Daoy (cell line): ENCODE data around the gene SH2D6. TPM values are rescaled to one million over a fixed set of nuclear protein-coding genes. Genes with fewer than 3 reads are reported as not detected.

Experiments
- DNase-seq: peaks from one replicate; pipeline ENCODE4 v3.0.0-alpha.2; 2015; ENCODE audit warnings: low read depth
- total RNA-seq: library from RNA; depleted of rRNA; stranded (reverse); fragments of >200 nt; shearing (Covaris generic); gene quantifications from 2 replicates; pipeline ENCODE4 v1.2.3, GENCODE V29; 2014

Gene SH2D6
- total RNA-seq, 1 experiment from 2014 or later: 0.34 TPM

DNA sequence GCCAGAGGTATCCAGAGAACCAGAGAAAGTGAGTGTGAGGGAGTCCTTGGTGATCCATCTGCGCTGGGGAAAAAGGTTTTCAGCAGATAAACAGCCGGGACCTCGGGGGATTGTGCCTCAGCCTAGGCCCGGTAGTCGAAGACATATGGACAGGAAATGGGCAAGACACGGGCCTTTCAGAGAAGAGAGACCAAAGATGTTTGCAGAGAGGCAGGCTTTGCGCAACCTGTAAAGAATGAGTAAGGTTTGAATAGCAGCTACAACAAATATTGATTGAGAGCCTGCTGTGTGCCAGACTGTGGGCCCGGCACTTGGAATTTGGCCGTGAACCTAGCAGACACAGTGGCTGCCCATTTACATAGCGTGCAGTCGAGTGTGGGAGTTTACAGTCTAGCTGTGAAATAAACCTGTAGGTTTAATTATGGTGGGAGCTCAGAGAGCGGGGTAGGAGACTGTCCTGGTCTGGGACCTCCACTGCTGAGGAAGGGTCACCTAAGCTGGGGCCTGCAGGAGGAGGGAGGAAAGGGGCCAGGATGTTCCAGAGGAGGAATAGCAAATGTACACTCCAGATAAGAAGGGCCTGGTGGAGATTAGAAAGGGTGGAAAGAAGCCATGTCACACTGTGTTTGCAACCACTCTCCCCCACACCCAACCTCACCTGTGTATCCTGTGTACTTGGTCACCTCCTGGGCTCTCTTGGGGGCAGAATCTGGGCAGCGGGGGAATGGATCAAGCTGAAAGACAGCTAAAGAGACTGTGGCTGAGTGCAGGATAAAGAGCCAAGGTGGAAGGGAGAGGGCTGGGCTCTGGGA, 3.0 kb downstream of the SH2D6 start:
- peak; percentile 50 for DNase-seq

DNA sequence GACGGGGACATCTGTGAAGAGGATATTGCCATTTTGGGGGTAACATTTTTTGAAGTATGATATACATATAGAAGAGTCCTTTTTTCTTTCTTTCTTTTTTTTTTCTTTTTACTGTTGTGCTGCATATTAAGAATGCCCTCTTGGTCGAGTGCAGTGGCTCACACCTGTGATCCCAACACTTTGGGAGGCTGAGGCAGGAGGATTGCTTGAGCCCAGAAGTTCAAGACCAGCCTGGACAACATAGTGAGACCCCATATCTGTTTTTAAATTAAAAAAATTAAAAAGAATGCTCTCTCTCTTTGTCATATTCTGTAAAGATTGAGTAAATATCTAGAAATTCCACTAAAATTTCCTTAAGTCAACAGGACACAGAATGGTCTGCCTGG, 3.6 kb downstream of the SH2D6 start:
- DNase-seq: no peak

GRCh38 chr2:85423525-85423924, 5.0 kb downstream of the SH2D6 start:
- DNase-seq: no peak

DNA sequence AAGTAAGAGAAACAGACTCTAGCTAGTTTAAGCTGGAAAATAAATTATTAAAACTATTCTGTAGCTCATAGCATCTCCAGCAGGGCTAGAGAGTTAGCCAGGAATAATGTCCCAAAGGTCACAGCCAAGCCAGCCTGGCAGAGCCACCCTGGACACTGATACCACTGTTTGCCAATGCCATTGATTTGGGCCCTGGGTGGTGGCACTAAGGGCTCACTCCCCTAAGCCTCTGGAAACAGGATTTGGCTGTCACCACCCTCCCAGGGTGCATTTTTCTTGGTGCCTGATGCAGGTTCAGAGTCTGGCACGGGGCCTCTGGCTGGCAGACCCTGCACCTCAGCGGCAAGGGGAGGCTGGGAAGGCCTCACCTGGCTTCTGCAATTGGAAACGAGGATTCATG, 7.1 kb downstream of the SH2D6 start:
- DNase-seq: no peak

- DNase-seq: no peak
Observed at GRCh38 chr2:85427300-85427835, 8.9 kb downstream of the SH2D6 start.

DNA sequence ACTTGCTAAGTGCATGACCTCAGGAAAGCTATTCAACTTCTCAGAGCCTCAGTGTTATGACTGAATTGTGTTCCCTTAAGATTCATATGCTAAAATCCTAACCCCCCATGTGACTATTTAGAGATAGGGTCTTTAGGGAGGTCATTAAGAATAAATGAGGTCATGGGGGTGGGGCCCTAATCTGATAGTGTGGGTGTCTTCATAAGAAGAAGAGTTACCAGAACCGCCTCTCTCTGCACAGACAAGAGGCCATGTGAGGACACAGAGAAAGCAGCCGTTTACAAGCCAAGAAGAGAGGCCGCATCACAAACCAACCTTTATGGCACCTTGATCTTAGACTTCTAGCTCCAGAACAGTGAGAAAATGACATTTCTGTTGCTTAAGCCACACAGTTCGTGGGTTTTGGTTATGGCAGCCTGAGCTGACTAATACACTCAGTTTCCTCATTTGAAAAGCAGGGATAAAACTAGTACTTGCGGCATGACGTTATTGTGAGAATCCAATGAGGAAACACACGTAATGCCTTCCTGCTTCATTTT, 9.9 kb downstream of the SH2D6 start:
- no peak for DNase-seq

DNA sequence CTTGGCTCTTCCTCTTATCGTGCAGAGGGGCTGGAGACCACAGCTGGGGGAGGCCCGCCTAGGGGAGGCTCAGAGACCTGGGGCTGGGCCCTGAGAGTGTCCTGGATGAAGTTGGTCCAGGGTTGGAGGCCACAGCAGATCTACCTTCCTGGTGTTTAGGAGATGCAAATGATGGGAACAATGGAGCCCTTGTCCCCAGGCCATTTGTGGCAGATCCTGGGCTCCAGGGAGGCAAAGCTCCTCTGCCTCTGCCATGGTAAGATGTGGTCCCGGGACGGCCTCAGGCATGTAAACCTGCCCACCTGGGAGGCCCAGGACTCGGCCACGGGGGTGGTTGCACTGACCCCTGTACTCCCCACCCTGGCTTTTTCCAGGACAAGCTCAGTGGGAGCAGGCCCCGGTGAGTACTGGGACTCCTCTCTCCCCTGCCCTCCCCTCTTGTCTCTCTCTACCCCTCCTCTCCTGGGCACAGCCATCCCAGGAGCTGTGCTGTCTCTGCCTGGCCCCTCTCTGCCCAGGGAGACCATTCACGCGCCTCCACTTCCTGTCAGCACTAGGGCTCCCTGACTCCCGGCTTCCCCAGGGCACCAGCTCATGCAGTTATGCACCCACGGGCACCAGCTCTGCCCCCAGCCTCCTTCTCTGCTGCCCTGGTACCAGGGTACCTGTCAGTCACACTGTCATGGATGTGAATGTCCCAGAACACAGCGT, 10.9 kb downstream of the SH2D6 start:
- DNase-seq: no peak

GRCh38 chr2:85429924-85430289, 11.4 kb downstream of the SH2D6 start:
- DNase-seq: no peak

- no peak for DNase-seq
Observed at GRCh38 chr2:85430752-85431569, 12.4 kb downstream of the SH2D6 start.

- no peak for DNase-seq
Observed at GRCh38 chr2:85431570-85432205, 13.2 kb downstream of the SH2D6 start.

GRCh38 chr2:85433511-85434089, 15.1 kb downstream of the SH2D6 start:
- DNase-seq: peak; percentile 49

GRCh38 chr2:85434696-85435095, 16.2 kb downstream of the SH2D6 start:
- no peak for DNase-seq

- no peak for DNase-seq
Observed at GRCh38 chr2:85435220-85435958, 16.9 kb downstream of the SH2D6 start.

DNA sequence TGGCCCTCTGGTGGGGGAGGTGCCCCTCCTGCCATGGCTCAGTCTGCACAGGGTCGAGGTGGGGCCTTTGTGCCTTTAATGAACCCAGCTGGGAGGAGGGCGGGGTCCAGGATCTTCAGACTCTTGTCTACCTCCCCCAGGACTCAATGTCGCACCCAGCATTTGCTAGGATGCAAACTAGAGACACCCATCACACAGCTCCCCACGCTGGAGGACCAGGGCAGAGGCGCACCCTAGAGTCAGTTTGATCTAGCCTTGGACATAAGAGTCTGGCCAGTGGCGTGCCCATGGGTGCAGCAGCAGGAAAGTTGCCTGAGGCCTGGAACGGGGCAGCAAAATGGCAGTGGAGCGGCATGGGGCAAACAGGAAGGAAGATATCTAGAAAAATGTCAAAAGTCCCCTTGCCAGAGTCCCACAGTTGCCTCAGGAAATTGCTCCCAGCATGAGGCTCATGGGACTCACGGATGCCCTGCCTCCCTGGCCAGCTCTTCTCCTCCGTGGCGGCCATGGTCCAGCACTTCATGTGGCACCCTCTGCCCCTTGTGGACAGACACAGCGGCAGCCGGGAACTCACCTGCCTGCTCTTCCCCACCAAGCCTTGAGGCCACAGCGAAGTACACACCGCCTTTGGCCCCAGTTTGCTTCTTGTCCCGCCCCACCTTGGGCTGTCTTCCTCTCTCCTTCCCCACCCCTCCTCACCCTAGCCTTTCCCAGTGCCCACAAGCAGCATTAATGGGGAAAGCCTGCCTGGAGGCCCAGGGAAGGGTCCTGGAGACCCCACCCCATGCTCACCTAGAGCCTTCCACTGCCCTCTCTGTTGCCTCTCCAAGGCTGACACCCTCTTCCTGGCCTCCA, 17.7 kb downstream of the SH2D6 start:
- DNase-seq: no peak

DNA sequence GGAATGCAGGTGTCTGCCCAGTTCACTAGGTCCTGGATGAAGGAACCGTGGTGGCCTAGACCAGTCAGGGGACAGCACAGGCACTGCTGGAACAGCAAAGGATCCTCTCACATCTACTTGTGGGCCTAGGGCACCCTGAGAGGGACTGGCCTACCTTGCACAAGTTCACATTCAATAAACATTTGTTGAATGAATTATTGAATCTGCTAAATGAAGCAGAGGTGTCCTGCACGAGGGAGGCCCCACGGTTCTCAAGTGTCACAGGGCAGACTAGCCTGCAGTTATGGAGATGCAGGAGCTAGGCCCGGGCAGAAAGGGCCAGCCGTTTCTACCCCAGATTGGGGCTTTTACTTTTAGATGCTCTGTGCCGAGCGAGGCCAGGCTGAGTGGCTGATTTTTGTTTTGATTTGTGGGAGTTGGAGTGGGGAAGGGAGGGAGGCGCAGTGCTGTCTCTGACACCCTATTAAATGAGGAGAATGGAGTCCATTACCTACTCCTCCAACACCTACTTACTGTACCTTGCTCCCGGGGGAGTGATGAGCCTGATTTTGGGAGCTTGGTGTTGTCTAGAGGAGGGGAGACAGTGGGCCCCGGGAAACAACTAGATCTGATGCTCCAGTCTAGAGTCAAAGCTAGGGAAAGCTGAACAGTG, 18.4 kb downstream of the SH2D6 start:
- no peak for DNase-seq

DNA sequence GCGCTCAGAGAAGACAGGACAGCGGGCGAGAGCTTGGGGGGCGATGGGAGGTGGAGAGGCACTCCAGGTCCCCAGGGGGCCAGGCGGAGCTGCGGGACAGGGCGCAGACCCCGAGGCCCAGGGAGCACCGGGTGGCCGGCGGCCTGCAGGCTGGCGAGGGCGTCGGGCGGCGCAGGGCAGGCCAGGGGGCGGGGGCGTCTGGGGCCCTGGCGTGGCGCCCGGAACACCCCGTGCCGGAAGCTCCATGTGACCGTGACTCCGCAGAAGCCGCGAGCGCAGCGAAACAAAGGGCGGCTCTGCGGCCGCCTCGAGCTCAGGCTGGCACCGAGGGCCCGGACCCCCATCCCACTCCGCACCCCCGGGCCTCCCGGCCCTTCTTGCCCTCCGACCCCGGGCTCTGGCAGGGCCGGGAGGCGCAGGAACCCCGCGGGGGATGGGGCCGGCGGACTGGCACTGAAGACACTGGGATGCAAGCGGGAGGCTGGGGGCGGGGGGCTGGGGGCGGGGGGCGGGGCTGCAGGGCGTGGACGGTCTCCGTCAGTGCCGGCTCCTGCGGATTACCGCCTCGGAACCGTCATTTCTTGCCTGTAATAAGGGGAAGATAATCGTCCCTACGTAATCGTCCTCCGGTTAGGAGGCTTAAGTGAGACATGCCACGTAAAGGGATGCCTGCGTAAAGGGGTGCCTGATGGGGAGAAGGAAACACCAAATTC, 19.1 kb downstream of the SH2D6 start:
- peak; percentile 86 for DNase-seq

GRCh38 chr2:85438201-85439024, 19.9 kb downstream of the SH2D6 start:
- DNase-seq: no peak
